DND-41 (cell line): ENCODE results near the gene PDLIM1.

Experiments
- CTCF ChIP-seq: IDR thresholded peaks from 2 replicates; pipeline ENCODE4 v1.5.1; 2012; ENCODE audit warnings: borderline replicate concordance, low read length, moderate library complexity, mild to moderate bottlenecking; ENCODE audit not compliant: poor library complexity, severe bottlenecking; ENCODE audit errors: extremely low read depth
- EZH2 ChIP-seq: IDR thresholded peaks from 3 replicates; pipeline ENCODE4 v1.6.1; 2012; ENCODE audit warnings: borderline replicate concordance, low read depth, mild to moderate bottlenecking, moderate library complexity, low read length, inconsistent platforms; ENCODE audit not compliant: severe bottlenecking

GRCh38 chr10:95303950-95304349 lies 13.1 kb upstream of the PDLIM1 start:
- no peak for TF ChIP-seq CTCF
- no peak for TF ChIP-seq EZH2
